GM12873 (cell line): ENCODE measurements around the gene GPSM3.

ENCODE experiments used
- CTCF ChIP-seq: IDR thresholded peaks from 2 replicates; pipeline ENCODE4 v1.5.1; 2012; ENCODE audit warnings: low read depth, mild to moderate bottlenecking, moderate library complexity, low read length, control low read depth; ENCODE audit not compliant: insufficient read depth; ENCODE audit errors: missing control alignments

The GPSM3 gene

GRCh38 chr6:32200711-32201475 is 8.4 kb upstream of the GPSM3 start:
- no peak for TF ChIP-seq CTCF

GRCh38 chr6:32198866-32199265 is 6.4 kb upstream of the GPSM3 start:
- no peak for TF ChIP-seq CTCF

GRCh38 chr6:32198345-32198696 is 5.9 kb upstream of the GPSM3 start:
- TF ChIP-seq CTCF, result no peak

- peak; percentile 28 for TF ChIP-seq CTCF
Measured at GRCh38 chr6:32196682-32197616, 4.5 kb upstream of the GPSM3 start.

GRCh38 chr6:32195902-32196681 is 3.6 kb upstream of the GPSM3 start:
- TF ChIP-seq CTCF, result no peak

GRCh38 chr6:32195652-32195901 is 3.1 kb upstream of the GPSM3 start:
- peak; percentile 38 for TF ChIP-seq CTCF

GRCh38 chr6:32194825-32195651 is 2.6 kb upstream of the GPSM3 start:
- peak; percentile 62 for TF ChIP-seq CTCF
